Glutamatergic neuron (in vitro differentiated cells): ENCODE measurements around the gene PSKH1. TPM values are rescaled to one million over a fixed set of nuclear protein-coding genes. Genes with fewer than 3 reads are reported as not detected.
"Not testable (repeated sequence)": the region's sequence is repeated elsewhere in the genome, so short reads cannot be mapped to it uniquely, and the experiment has no call there.

ENCODE experiments used
- DNase-seq: peaks from one replicate; pipeline ENCODE4 v3.0.0; 2022
- H3K27ac Mint-ChIP-seq: one replicate; pipeline ENCODE4 v1.8.0; 2020; ENCODE audit warnings: mild to moderate bottlenecking, mixed read lengths, inconsistent platforms; ENCODE audit not compliant: unreplicated experiment
- H3K27me3 Mint-ChIP-seq: one replicate; pipeline ENCODE4 v1.8.0; 2020; ENCODE audit warnings: mild to moderate bottlenecking, moderate library complexity, mixed read lengths, inconsistent platforms; ENCODE audit not compliant: unreplicated experiment
- H3K36me3 Mint-ChIP-seq: one replicate; pipeline ENCODE4 v1.8.0; 2020; ENCODE audit warnings: mild to moderate bottlenecking, mixed read lengths, inconsistent platforms; ENCODE audit not compliant: unreplicated experiment
- H3K4me1 Mint-ChIP-seq: one replicate; pipeline ENCODE4 v1.8.0; 2020; ENCODE audit warnings: mild to moderate bottlenecking, low read depth, mixed read lengths, inconsistent platforms; ENCODE audit not compliant: unreplicated experiment
- H3K4me3 Mint-ChIP-seq: one replicate; pipeline ENCODE4 v1.8.0; 2020; ENCODE audit warnings: mild to moderate bottlenecking, mixed read lengths, inconsistent platforms; ENCODE audit not compliant: unreplicated experiment
- H3K9me3 Mint-ChIP-seq: one replicate; pipeline ENCODE4 v1.8.0; 2020; ENCODE audit warnings: mild to moderate bottlenecking, moderate library complexity, mixed read lengths, inconsistent platforms; ENCODE audit not compliant: unreplicated experiment
- CTCF ChIP-seq: fragments of 200-600 bp; sonication (generic); IDR thresholded peaks from one replicate; pipeline ENCODE4 v1.5.0; 2021; ENCODE audit not compliant: partially characterized antibody, unreplicated experiment
- total RNA-seq: library from RNA; stranded (reverse); fragmentation: NEBNext Ultra II Directional; extraction: Animal tissue kit (Norgen Biotek cat#: 25700); gene quantifications from one replicate; pipeline ENCODE4 v1.2.1, GENCODE V29; 2021; ENCODE audit not compliant: unreplicated experiment

The PSKH1 gene
- total RNA-seq, 1 donor from 2014 or later, result 27.9 TPM

- DNase-seq, result peak; percentile 64
- Mint-ChIP-seq H3K27me3 (peaks cover 14% of the 10 kb centered on the region), H3K4me3 (peak within 1 kb of the TSS; percentile 94), H3K36me3 (no peaks in the 10 kb centered on the region), H3K4me1 (peaks cover 4% of the 10 kb centered on the region), H3K9me3 (peaks cover 3% of the 10 kb centered on the region), H3K27ac (peak within 1 kb of the TSS; percentile 34)
- no peak for TF ChIP-seq CTCF
Measured at GRCh38 chr16:67968400-67969253, 75.6 kb downstream of the PSKH1 start, which contains the start of gene SLC12A4. Gene SLC12A4 (minus strand): TSS chr16:67968637. CDS start chr16:67968553, 84 bp downstream.

- no peak for DNase-seq
- peaks cover 3% of the 10 kb centered on the region for H3K9me3 Mint-ChIP-seq
- TF ChIP-seq CTCF, result no peak
- H3K27me3 Mint-ChIP-seq, result peaks cover 14% of the 10 kb centered on the region
- H3K4me3 Mint-ChIP-seq, result peak overlapping the region; percentile 85
- H3K27ac Mint-ChIP-seq, result no peak overlapping the region
- H3K4me1 Mint-ChIP-seq, result peaks cover 4% of the 10 kb centered on the region
- no peaks in the 10 kb centered on the region for H3K36me3 Mint-ChIP-seq
Measured at GRCh38 chr16:67969254-67970039, 76.4 kb downstream of the PSKH1 start.

- H3K36me3 Mint-ChIP-seq, result no peaks in the 10 kb centered on the region
- no peak for TF ChIP-seq CTCF
- peaks cover 3% of the 10 kb centered on the region for H3K9me3 Mint-ChIP-seq
- no peak for DNase-seq
- no peak overlapping the region for H3K27ac Mint-ChIP-seq
- peaks cover 4% of the 10 kb centered on the region for H3K4me1 Mint-ChIP-seq
- H3K4me3 Mint-ChIP-seq, result no peak overlapping the region
- H3K27me3 Mint-ChIP-seq, result peaks cover 12% of the 10 kb centered on the region
Measured at GRCh38 chr16:67971111-67971510, 78.1 kb downstream of the PSKH1 start.

DNA sequence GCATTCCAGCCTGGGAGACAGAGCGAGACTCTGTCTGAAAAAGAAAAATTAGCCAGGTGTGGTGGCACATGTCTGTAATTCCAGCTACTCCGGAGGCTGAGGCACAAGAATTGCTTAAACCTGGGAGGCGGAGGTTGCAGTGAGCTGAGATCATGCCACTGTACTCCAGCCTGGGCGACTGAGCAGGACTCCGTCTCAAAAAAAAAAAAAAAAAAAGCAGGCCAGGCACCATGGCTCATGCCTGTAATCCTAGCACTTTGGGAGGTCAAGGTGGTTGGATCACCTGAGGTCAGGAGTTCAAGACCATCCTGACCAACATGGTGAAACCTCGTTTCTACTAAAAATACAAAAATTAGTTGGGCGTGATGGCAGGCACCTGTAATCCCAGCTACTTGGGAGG lies 79.2 kb downstream of the PSKH1 start:
- not testable (repeated sequence) for H3K27me3 Mint-ChIP-seq, H3K9me3 Mint-ChIP-seq, H3K4me1 Mint-ChIP-seq, DNase-seq, H3K27ac Mint-ChIP-seq, H3K4me3 Mint-ChIP-seq, H3K36me3 Mint-ChIP-seq

- Mint-ChIP-seq H3K4me3 (no peak overlapping the region), H3K27me3 (peaks cover 4% of the 10 kb centered on the region), H3K4me1 (peaks cover 2% of the 10 kb centered on the region), H3K27ac (no peak overlapping the region), H3K36me3 (no peaks in the 10 kb centered on the region), H3K9me3 (peaks cover 3% of the 10 kb centered on the region)
- TF ChIP-seq CTCF, result no peak
- no peak for DNase-seq
Measured at GRCh38 chr16:67975321-67976105, 82.5 kb downstream of the PSKH1 start.
